Activated CD8-positive, alpha-beta memory T cell treated with anti-CD3 and anti-CD28 coated beads, Interleukin-2, amount 10 ng/mL, durations not matched to agents 7 days and 5 days (primary cell): Measurements from ENCODE around the gene CD300LG. TPM values are rescaled to one million over a fixed set of nuclear protein-coding genes. Genes with fewer than 3 reads are reported as not detected.
A peak's percentile ranks its signal among the peaks of the same experiment; 100 is the strongest.
"Not testable (repeated sequence)": the region's sequence is repeated elsewhere in the genome, so short reads cannot be mapped to it uniquely, and the experiment has no call there.

Experiments used
- ATAC-seq: fragments of 150-1000 bp; cut with Tn5 transposase; one replicate; pipeline ENCODE4 v1.10.0; 2021; ENCODE audit warnings: moderate library complexity
- CTCF ChIA-PET: fragments of 350-600 bp; sonication (Branson Sonifier 250); formaldehyde crosslinking; loops from one replicate; lab custom pipeline; 2021; ENCODE audit warnings: antibody characterized with exemption; lab: Charles Lee
- DNase-seq: peaks from one replicate; pipeline ENCODE4 v3.0.0-alpha.2; 2020
- H3K27ac Mint-ChIP-seq: one replicate; pipeline ENCODE4 v1.8.0; 2021; ENCODE audit warnings: mild to moderate bottlenecking, mixed read lengths
- H3K27me3 Mint-ChIP-seq: one replicate; pipeline ENCODE4 v1.8.0; 2021; ENCODE audit warnings: mixed read lengths
- H3K36me3 Mint-ChIP-seq: one replicate; pipeline ENCODE4 v1.8.0; 2021; ENCODE audit warnings: mild to moderate bottlenecking, mixed read lengths
- H3K4me1 Mint-ChIP-seq: one replicate; pipeline ENCODE4 v1.8.0; 2021; ENCODE audit warnings: mixed read lengths
- H3K4me3 Mint-ChIP-seq: one replicate; pipeline ENCODE4 v1.8.0; 2021; ENCODE audit warnings: mild to moderate bottlenecking, moderate library complexity, mixed read lengths
- H3K9me3 Mint-ChIP-seq: one replicate; pipeline ENCODE4 v1.8.0; 2022; ENCODE audit warnings: low read depth, mixed read lengths
- total RNA-seq, 2 experiments: library from RNA; stranded (reverse); gene quantifications; one replicate each; pipeline ENCODE4 v1.2.3, GENCODE V29; 2021

CD300LG gene
- total RNA-seq, 2 experiments from 2014 or later, result not detected

- Mint-ChIP-seq H3K9me3 (no peaks in the 10 kb centered on the region), H3K4me3 (no peak overlapping the region), H3K27me3 (peaks cover 41% of the 10 kb centered on the region), H3K36me3 (no peaks in the 10 kb centered on the region), H3K4me1 (no peaks in the 10 kb centered on the region), H3K27ac (no peak overlapping the region)
- ATAC-seq (no peak), DNase-seq (no peak)
- CTCF ChIA-PET, result interaction anchor here (1.0 to 1.3 kb wide), 3 partner anchors 16 to 103 kb away, joined by 3 read pairs; no protein-coding TSS in a partner anchor
Observed at GRCh38 chr17:43864161-43864984, 17.4 kb downstream of the CD300LG start.

- H3K27me3 Mint-ChIP-seq, result peaks cover 44% of the 10 kb centered on the region
- DNase-seq (no peak), ATAC-seq (no peak)
- H3K4me1 Mint-ChIP-seq, result no peaks in the 10 kb centered on the region
- H3K27ac Mint-ChIP-seq, result no peak overlapping the region
- H3K4me3 Mint-ChIP-seq, result no peak overlapping the region
- no peaks in the 10 kb centered on the region for H3K36me3 Mint-ChIP-seq
- no peaks in the 10 kb centered on the region for H3K9me3 Mint-ChIP-seq
- CTCF ChIA-PET, result interaction anchor here (1.0 to 3.0 kb wide), 2 partner anchors 10 to 22 kb away, joined by 3 to 15 read pairs; no protein-coding TSS in a partner anchor
Observed at GRCh38 chr17:43868226-43868994, 21.4 kb downstream of the CD300LG start.

DNA sequence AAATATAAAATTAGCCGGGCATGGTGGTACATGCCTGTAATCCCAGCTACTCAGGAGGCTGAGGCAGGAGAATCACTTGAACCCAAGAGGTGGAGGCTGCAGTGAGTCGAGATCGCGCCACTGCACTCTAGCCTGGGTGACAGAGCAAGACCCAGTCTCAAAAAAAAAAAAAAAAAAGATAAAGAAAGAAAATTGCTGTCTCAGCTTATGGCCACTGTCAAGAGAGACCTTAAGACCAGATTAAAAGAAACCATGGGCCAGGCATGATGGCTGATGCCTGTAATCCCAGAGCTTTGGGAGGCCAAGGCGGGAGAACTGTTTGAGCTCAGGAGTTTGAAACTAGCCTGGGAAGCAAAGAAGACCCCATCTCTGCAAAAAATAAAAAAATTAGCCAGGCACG, 22.1 kb downstream of the CD300LG start:
- H3K4me1 Mint-ChIP-seq, DNase-seq, H3K4me3 Mint-ChIP-seq, H3K27ac Mint-ChIP-seq, ATAC-seq, H3K36me3 Mint-ChIP-seq, H3K9me3 Mint-ChIP-seq: not testable (repeated sequence)
- H3K27me3 Mint-ChIP-seq, result peaks cover 44% of the 10 kb centered on the region
- CTCF ChIA-PET, result interaction anchor here (3.0 kb wide), 1 partner anchor 9 kb away, joined by 15 read pairs; no protein-coding TSS in a partner anchor

GRCh38 chr17:43871946-43872690, 25.1 kb downstream of the CD300LG start:
- Mint-ChIP-seq H3K4me1 (no peaks in the 10 kb centered on the region), H3K36me3 (no peaks in the 10 kb centered on the region), H3K27me3 (peaks cover 33% of the 10 kb centered on the region), H3K27ac (no peak overlapping the region), H3K4me3 (no peak overlapping the region), H3K9me3 (no peaks in the 10 kb centered on the region)
- CTCF ChIA-PET, result no interaction called here
- no peak for ATAC-seq
- no peak for DNase-seq

DNA sequence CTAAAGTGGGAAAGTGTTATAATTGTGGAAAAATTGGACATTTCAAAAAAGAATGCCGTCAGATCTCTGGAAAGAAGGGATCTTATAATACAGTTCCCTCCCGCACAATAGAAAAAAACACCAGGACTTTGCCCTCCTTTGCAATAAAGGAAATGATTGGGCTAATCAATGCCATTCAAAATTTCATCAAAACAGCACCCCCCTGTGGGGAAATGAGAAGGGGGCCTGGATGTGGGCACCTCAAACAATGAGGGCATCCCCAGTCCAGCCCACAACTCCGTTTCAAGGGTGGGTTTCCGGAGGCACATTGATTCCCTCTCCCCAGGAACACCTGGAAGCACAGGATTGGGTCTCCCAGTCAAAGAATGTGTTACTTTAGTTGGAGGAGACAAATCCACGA, 26.1 kb downstream of the CD300LG start:
- H3K27ac Mint-ChIP-seq, result no peak overlapping the region
- peaks cover 25% of the 10 kb centered on the region for H3K27me3 Mint-ChIP-seq
- DNase-seq (no peak), ATAC-seq (no peak)
- no peak overlapping the region for H3K4me3 Mint-ChIP-seq
- CTCF ChIA-PET, result no interaction called here
- H3K4me1 Mint-ChIP-seq, result no peaks in the 10 kb centered on the region
- H3K36me3 Mint-ChIP-seq, result no peaks in the 10 kb centered on the region
- no peaks in the 10 kb centered on the region for H3K9me3 Mint-ChIP-seq

DNA sequence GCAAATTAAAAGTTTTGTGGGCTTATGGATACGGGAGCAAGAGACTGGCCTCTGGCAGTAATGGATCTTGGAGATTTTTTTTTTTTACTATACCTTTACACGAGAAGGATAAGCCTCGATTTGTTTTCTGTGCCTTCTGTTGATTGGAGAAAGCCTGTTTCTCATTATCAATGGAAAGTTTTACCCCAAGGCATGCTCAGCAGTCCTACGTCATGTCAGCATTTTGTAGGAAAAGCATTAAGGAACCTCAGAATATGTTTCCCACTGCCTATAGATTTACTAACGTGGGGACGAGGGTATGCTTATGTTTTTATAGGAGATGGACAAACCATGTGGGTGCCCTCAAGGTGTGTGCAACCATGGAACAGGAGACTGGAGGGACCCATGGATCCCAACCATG, 26.8 kb downstream of the CD300LG start:
- CTCF ChIA-PET, result no interaction called here
- no peak overlapping the region for H3K27ac Mint-ChIP-seq

GRCh38 chr17:43874293-43874692, 27.3 kb downstream of the CD300LG start:
- no peaks in the 10 kb centered on the region for H3K4me1 Mint-ChIP-seq
- CTCF ChIA-PET, result no interaction called here
- no peak for ATAC-seq
- peaks cover 15% of the 10 kb centered on the region for H3K27me3 Mint-ChIP-seq
- H3K9me3 Mint-ChIP-seq, result no peaks in the 10 kb centered on the region
- no peak overlapping the region for H3K27ac Mint-ChIP-seq
- H3K4me3 Mint-ChIP-seq, result no peak overlapping the region
- no peaks in the 10 kb centered on the region for H3K36me3 Mint-ChIP-seq
- DNase-seq, result no peak

More for the DNA sequence above, 26.8 kb downstream of the CD300LG start:
- Mint-ChIP-seq H3K4me3 (no peak overlapping the region), H3K9me3 (no peaks in the 10 kb centered on the region), H3K4me1 (no peaks in the 10 kb centered on the region), H3K27me3 (peaks cover 18% of the 10 kb centered on the region), H3K36me3 (no peaks in the 10 kb centered on the region)
- ATAC-seq (no peak), DNase-seq (no peak)

- no peak for ATAC-seq
- no peak for DNase-seq
- no peak overlapping the region for H3K27ac Mint-ChIP-seq
- peaks cover 13% of the 10 kb centered on the region for H3K27me3 Mint-ChIP-seq
- CTCF ChIA-PET, result no interaction called here
- no peaks in the 10 kb centered on the region for H3K4me1 Mint-ChIP-seq
- no peak overlapping the region for H3K4me3 Mint-ChIP-seq
- no peaks in the 10 kb centered on the region for H3K9me3 Mint-ChIP-seq
- no peaks in the 10 kb centered on the region for H3K36me3 Mint-ChIP-seq
Observed at GRCh38 chr17:43875476-43876147, 28.6 kb downstream of the CD300LG start.

DNA sequence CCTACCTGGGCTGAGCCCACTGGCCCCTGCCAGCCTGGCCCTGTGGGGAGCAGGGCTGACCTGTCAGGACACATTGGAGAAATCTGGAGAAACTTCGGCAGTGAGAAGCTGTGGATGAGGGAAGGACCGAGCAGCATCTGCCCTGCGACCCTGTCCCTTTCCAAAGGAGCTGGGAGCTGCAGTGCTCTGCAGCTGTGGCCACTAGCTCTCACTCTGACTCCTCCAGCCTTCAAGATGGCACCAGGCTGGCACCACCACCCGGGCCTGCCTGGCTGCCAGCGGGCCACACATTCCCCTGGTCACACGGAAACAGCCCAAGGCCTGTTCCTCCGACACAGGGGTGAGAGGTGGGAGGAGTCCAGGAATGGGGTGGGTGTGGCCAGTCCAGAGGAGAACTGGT, 30.1 kb downstream of the CD300LG start:
- DNase-seq (no peak), ATAC-seq (no peak)
- H3K4me1 Mint-ChIP-seq, result no peaks in the 10 kb centered on the region
- H3K36me3 Mint-ChIP-seq, result no peaks in the 10 kb centered on the region
- H3K27me3 Mint-ChIP-seq, result peaks cover 13% of the 10 kb centered on the region
- H3K9me3 Mint-ChIP-seq, result no peaks in the 10 kb centered on the region
- CTCF ChIA-PET, result interaction anchor here (2.3 to 5.1 kb wide), 3 partner anchors 9 to 165 kb away, joined by 15 to 27 read pairs (median 22); partner anchors contain the start of gene PPY
- H3K27ac Mint-ChIP-seq, result no peak overlapping the region
- H3K4me3 Mint-ChIP-seq, result no peak overlapping the region

DNA sequence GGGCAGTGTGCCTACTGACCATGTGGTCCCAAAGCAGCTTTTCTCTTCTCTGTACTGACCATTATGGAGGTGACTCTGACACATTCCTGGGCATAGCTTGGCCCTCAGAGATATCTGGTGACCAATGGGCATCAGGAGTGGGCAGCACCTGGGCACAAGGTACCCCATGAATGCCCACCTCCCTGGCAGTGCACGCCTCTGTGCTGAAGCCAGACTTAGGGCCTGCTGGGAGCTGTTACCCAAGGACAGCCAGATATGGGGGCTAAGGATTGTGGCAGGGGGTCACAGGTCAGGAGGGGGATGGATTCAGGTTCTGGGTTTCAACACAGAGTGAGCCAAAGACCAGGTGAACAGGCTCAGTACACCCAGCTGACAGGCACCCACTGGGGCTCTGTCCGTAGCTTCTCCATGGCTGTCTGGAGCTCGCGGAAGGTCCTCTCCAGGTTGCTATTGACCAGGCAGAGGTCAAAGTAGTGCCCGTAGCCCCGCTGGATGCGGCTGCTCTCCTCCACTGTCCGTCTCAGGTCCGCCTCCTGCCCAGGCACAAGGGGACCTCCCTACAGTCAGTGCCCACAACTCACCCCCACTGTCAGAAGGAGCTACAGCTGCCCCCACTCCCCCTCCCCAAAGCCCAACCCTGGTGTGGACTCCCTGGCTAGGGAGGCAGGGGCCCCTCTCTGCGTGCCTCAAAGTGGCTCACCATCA, 30.6 kb downstream of the CD300LG start:
- Mint-ChIP-seq H3K27ac (no peak overlapping the region), H3K27me3 (peaks cover 7% of the 10 kb centered on the region), H3K9me3 (no peaks in the 10 kb centered on the region), H3K4me3 (no peak overlapping the region), H3K4me1 (no peaks in the 10 kb centered on the region), H3K36me3 (no peaks in the 10 kb centered on the region)
- CTCF ChIA-PET, result interaction anchor here (0.7 to 5.1 kb wide), 21 partner anchors 10 to 291 kb away, joined by 3 to 27 read pairs (median 5); partner anchors contain the start of gene PPY
- no peak for DNase-seq
- no peak for ATAC-seq

DNA sequence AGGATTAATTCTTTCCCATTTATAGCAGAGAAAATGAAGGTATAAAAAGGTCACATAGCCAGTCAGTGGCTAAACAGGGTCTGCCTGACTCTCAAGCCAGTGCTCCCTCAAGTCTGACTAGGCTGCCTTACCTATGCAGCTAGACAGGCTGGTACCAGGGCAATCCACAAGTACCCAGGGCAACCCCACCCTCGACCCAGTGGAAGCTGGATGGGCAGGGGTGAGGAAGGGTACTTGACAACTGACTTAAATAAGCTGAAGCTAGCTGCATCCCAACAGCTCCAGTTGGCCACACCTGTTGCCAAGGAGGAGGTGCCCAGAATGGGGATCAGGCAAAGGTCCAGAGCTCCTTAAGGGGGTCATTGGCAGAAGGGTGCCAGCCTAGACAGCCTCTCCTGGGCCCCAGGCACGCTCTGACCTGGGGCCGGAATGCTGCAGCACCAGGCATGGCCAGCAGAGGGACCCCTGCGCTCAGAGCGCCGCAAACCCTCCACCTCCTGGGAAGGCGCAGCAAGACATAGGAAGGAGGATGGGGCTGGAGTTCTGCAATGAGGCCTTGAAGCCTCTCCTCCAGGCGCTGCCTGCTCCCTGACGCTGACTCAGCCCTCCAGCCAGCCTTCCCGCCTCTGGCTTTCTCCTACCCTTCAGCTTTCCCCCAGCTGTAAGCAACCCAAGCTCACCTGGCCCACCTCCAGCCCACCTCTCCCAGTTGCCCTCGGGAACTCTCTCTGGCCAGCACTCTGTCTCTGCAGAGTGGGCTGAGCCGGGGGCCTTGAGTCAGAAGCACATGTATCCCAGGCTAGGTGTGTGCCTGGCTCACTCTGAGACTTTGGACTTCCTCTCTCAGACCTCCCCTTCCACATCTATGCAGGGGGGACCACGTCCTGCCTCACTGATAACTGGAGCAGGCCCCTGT, 31.5 kb downstream of the CD300LG start:
- Mint-ChIP-seq H3K27me3 (peaks cover 4% of the 10 kb centered on the region), H3K27ac (no peak overlapping the region), H3K36me3 (no peaks in the 10 kb centered on the region)

More for the DNA sequence above, 31.5 kb downstream of the CD300LG start:
- DNase-seq (peak; percentile 64), ATAC-seq (peak; percentile 85)
- Mint-ChIP-seq H3K9me3 (no peaks in the 10 kb centered on the region), H3K4me1 (no peaks in the 10 kb centered on the region), H3K4me3 (no peak overlapping the region)
- CTCF ChIA-PET, result interaction anchor here (0.7 to 5.1 kb wide), 26 partner anchors 9 to 290 kb away, joined by 3 to 27 read pairs (median 4); partner anchors contain the start of genes MPP2 and PPY
